K562 (cell line): ENCODE data around the gene YPEL3. TPM values are rescaled to one million over a fixed set of nuclear protein-coding genes. Genes with fewer than 3 reads are reported as not detected.

Source experiments
- NCOR1 ChIP-seq: fragments of 450-650 bp; IDR thresholded peaks from 2 replicates; pipeline ENCODE4 v1.6.1; 2016; ENCODE audit warnings: mild to moderate bottlenecking, moderate library complexity
- RB1 ChIP-seq: fragments of 450-650 bp; IDR thresholded peaks from 2 replicates; pipeline ENCODE4 v1.6.1; 2017; ENCODE audit warnings: low read depth, mild to moderate bottlenecking
- TBL1XR1 ChIP-seq, 2 experiments: IDR thresholded peaks; 2 replicates each; pipeline ENCODE4 v1.6.1; 2012; ENCODE audit warnings: improper control_type of control experiment in 2 of 2, low read length in 2 of 2, mild to moderate bottlenecking in 1 of 2
- THRAP3 ChIP-seq: fragments of 450-650 bp; IDR thresholded peaks from 2 replicates; pipeline ENCODE4 v1.6.1; 2016; ENCODE audit warnings: mild to moderate bottlenecking, inconsistent platforms, borderline replicate concordance
- ZBED1 ChIP-seq: IDR thresholded peaks from 2 replicates; pipeline ENCODE4 v1.6.1; 2014
- ZKSCAN8 ChIP-seq: fragments of 200-800 bp; sonication (Bioruptor generic); IDR thresholded peaks from 2 replicates; pipeline ENCODE4 v1.6.1; 2016; ENCODE audit warnings: missing genetic modification characterization, missing compliant biosample characterization
- ZNF384 ChIP-seq: IDR thresholded peaks from 2 replicates; pipeline ENCODE4 v1.6.1; 2012; ENCODE audit warnings: low read depth, low read length, improper control_type of control experiment
- ZNF583 ChIP-seq: fragments of 250-450 bp; sonication (Bioruptor Pico); IDR thresholded peaks from 2 replicates; pipeline ENCODE4 v1.4.0; 2020
- polyA plus RNA-seq, 8 experiments: library from polyadenylated mRNA; depleted of rRNA in 4 of 8; stranded (reverse) in 5 of 8; unstranded in 3 of 8; fragments of >200 nt; fragmentation: Nextera tagmentation in 2 of 8; fragmentation: Illumina TruSeq in 1 of 8; extraction: Ambion mirVana in 2 of 8; extraction: Trizol in 1 of 8; gene quantifications; 2 replicates each; pipeline versions ENCODE4 v1.2.1 to v1.2.3, GENCODE V29; 2011 to 2014; ENCODE audit warnings: inconsistent platforms in 1 of 8, missing spikeins in 1 of 8
- total RNA-seq, 7 experiments: library from RNA; depleted of rRNA in 6 of 7; stranded (reverse); fragments of >200 nt in 6 of 7; fragmentation: Illumina TruSeq in 2 of 7; extraction: Trizol in 2 of 7; gene quantifications; 2 replicates each; pipeline versions ENCODE4 v1.2.1 to v1.2.3, GENCODE V29; 2011 to 2021; ENCODE audit warnings: low replicate concordance in 1 of 7
- TF ChIP-seq, protein P1 (sequence below): sonication (generic); formaldehyde crosslinking; IDR thresholded peaks from 2 replicates; pipeline ENCODE4 v1.8.1; 2023; ENCODE audit warnings: mild to moderate bottlenecking, missing genetic modification reagents
- TF ChIP-seq, protein P2 (sequence below), 2 experiments: fragments of 450-650 bp; conservative IDR thresholded peaks; 2 replicates each; pipeline ENCODE4 v1.6.1; 2017; ENCODE audit warnings: mild to moderate bottlenecking in 2 of 2, moderate library complexity in 2 of 2
- TF ChIP-seq, protein P3 (sequence below): sonication (generic); formaldehyde crosslinking; IDR thresholded peaks from 2 replicates; pipeline ENCODE4 v1.8.0; 2022; ENCODE audit warnings: missing genetic modification reagents, mild to moderate bottlenecking, moderate library complexity, borderline replicate concordance
- TF ChIP-seq, protein P4 (sequence below), 2 experiments: fragments of 450-650 bp; IDR thresholded peaks; 2 replicates each; pipeline ENCODE4 v1.6.1; 2016; ENCODE audit warnings: mild to moderate bottlenecking in 2 of 2, borderline replicate concordance in 1 of 2, low read depth in 1 of 2, moderate library complexity in 1 of 2
- TF ChIP-seq, protein P5 (sequence below): fragments of 450-650 bp; IDR thresholded peaks from 2 replicates; pipeline ENCODE4 v1.6.1; 2016

YPEL3 gene
- total and polyA plus RNA-seq, 9 of the 15 experiments (the other 6 are each of a cell fraction or from before 2014, with no cell fraction given) = 0.41 to 15.0 (median 2.9) TPM

DNA sequence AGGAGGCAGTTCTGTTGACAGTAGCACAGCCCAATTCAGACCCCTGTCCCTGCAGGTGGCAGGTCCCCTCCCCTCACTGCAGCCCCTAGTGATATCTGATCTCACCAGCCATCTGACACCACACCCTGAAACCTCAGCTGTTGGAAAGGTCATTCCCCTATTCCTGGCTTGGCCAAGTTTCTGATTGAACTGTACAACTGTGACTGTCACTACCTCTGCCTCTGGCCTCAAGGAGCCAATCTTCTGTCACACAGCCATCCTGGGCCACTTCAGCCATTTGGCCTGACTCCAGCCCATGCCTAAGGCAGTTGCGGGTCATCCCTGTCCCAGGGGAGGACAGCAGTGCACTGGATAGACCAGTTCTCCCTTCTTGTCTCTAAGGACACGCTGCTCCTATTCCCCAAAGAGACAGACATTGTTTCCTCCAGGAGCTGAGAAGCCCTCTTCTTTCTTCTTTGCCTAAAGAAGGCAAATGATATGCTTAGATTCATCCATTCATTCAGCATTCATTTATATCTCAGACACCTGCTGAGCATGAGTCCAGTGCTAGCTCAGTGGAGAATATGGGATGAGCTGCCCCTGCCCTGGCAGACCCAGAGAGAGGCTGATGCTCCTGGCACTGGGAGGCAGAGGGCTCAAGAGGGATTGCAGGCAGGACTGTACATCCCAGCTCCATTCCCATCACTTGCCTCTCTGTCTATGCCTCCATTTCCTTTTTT, 35.0 kb downstream of the YPEL3 start (continued):
- no peak for TF ChIP-seq TBL1XR1 (IDR thresholded peaks at IDR 0.05; ENCODE audit: low read length in 2 of 2)
- peak; percentile 40; the same call in 1 of the 2 replicates for TF ChIP-seq NCOR1
- TF ChIP-seq ZNF384 = no peak
- TF ChIP-seq THRAP3 = no peak
- TF ChIP-seq, protein P1, sequence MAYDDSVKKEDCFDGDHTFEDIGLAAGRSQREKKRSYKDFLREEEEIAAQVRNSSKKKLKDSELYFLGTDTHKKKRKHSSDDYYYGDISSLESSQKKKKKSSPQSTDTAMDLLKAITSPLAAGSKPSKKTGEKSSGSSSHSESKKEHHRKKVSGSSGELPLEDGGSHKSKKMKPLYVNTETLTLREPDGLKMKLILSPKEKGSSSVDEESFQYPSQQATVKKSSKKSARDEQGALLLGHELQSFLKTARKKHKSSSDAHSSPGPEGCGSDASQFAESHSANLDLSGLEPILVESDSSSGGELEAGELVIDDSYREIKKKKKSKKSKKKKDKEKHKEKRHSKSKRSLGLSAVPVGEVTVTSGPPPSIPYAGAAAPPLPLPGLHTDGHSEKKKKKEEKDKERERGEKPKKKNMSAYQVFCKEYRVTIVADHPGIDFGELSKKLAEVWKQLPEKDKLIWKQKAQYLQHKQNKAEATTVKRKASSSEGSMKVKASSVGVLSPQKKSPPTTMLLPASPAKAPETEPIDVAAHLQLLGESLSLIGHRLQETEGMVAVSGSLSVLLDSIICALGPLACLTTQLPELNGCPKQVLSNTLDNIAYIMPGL (CRISPR knock-in tag) = no peak
- no peak for TF ChIP-seq ZKSCAN8 (CRISPR knock-in tag)
- TF ChIP-seq, protein P2, sequence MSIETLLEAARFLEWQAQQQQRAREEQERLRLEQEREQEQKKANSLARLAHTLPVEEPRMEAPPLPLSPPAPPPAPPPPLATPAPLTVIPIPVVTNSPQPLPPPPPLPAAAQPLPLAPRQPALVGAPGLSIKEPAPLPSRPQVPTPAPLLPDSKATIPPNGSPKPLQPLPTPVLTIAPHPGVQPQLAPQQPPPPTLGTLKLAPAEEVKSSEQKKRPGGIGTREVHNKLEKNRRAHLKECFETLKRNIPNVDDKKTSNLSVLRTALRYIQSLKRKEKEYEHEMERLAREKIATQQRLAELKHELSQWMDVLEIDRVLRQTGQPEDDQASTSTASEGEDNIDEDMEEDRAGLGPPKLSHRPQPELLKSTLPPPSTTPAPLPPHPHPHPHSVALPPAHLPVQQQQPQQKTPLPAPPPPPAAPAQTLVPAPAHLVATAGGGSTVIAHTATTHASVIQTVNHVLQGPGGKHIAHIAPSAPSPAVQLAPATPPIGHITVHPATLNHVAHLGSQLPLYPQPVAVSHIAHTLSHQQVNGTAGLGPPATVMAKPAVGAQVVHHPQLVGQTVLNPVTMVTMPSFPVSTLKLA (conservative IDR thresholded peaks at IDR 0.05) = no peak
- TF ChIP-seq, protein P3, sequence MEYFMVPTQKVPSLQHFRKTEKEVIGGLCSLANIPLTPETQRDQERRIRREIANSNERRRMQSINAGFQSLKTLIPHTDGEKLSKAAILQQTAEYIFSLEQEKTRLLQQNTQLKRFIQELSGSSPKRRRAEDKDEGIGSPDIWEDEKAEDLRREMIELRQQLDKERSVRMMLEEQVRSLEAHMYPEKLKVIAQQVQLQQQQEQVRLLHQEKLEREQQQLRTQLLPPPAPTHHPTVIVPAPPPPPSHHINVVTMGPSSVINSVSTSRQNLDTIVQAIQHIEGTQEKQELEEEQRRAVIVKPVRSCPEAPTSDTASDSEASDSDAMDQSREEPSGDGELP (CRISPR knock-in tag) = peak; percentile 80
- TF ChIP-seq ZNF583 (CRISPR knock-in tag) = no peak
- TF ChIP-seq, protein P4, sequence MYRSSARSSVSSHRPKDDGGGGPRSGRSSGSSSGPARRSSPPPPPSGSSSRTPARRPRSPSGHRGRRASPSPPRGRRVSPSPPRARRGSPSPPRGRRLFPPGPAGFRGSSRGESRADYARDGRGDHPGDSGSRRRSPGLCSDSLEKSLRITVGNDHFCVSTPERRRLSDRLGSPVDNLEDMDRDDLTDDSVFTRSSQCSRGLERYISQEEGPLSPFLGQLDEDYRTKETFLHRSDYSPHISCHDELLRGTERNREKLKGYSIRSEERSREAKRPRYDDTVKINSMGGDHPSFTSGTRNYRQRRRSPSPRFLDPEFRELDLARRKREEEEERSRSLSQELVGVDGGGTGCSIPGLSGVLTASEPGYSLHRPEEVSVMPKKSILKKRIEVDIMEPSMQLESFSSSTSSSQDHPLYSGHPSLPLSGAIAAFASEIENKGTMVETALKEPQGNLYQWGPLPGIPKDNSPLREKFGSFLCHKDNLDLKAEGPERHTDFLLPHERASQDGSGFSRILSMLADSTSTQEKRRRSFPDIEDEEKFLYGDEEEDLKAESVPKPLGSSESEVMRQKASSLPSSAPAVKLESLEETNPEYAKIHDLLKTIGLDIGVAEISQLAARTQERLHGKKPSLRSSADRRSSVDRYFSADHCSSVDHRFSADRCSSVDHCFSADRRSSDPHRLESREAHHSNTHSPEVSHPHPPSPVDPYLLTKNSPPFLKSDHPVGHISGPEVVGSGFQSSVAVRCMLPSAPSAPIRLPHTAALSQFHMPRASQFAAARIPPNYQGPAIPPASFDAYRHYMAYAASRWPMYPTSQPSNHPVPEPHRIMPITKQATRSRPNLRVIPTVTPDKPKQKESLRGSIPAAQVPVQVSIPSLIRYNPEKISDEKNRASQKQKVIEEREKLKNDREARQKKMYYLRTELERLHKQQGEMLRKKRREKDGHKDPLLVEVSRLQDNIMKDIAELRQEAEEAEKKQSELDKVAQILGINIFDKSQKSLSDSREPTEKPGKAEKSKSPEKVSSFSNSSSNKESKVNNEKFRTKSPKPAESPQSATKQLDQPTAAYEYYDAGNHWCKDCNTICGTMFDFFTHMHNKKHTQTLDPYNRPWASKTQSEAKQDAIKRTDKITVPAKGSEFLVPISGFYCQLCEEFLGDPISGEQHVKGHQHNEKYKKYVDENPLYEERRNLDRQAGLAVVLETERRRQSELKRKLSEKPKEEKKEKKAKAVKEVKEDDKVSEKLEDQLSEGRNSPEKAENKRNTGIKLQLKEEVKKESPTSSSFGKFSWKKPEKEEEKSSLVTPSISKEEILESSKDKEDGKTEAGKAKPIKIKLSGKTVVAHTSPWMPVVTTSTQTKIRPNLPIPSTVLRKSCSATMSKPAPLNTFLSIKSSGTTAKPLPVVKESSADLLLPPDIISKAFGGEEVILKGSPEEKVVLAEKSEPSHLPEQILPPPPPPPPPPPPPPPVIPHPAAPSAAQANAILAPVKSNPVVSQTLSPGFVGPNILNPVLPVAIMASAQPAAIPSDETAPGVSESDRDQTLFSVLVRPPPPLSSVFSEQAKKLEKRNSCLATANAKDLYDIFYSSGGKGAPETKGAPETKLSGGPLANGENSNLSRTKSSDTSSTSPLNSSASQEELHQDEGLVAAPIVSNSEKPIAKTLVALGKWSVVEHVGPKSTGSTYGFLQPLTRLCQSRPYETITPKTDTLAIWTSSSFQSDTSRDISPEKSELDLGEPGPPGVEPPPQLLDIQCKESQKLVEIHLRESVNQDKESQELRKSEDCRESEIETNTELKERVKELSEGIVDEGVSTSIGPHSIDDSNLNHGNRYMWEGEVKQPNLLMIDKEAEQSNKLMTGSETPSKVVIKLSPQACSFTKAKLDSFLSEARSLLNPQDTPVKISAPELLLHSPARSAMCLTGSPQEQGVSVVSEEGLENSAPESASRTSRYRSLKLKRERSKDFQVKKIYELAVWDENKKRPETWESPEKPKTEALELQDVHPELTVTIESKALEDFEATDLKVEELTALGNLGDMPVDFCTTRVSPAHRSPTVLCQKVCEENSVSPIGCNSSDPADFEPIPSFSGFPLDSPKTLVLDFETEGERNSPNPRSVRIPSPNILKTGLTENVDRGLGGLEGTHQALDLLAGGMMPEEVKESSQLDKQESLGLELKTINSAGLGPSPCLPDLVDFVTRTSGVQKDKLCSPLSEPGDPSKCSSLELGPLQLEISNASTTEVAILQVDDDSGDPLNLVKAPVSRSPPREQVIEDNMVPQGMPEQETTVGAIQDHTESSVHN (IDR thresholded peaks at IDR 0.05; ENCODE audit: borderline replicate concordance in 1 of 2, low read depth in 1 of 2) = no peak
- TF ChIP-seq, protein P5, sequence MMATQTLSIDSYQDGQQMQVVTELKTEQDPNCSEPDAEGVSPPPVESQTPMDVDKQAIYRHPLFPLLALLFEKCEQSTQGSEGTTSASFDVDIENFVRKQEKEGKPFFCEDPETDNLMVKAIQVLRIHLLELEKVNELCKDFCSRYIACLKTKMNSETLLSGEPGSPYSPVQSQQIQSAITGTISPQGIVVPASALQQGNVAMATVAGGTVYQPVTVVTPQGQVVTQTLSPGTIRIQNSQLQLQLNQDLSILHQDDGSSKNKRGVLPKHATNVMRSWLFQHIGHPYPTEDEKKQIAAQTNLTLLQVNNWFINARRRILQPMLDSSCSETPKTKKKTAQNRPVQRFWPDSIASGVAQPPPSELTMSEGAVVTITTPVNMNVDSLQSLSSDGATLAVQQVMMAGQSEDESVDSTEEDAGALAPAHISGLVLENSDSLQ = 0 out of 2 replicates have a peak, but pooled peaks have one; percentile 32
- TF ChIP-seq ZBED1 = no peak
- no peak for TF ChIP-seq RB1
